Iris pigment epithelial cell (primary cell): ENCODE measurements around the gene PARP12.

Experiments
- DNase-seq: peaks from one replicate; pipeline ENCODE4 v3.0.0-alpha.2; 2011; ENCODE audit warnings: low read depth

The PARP12 gene

DNA sequence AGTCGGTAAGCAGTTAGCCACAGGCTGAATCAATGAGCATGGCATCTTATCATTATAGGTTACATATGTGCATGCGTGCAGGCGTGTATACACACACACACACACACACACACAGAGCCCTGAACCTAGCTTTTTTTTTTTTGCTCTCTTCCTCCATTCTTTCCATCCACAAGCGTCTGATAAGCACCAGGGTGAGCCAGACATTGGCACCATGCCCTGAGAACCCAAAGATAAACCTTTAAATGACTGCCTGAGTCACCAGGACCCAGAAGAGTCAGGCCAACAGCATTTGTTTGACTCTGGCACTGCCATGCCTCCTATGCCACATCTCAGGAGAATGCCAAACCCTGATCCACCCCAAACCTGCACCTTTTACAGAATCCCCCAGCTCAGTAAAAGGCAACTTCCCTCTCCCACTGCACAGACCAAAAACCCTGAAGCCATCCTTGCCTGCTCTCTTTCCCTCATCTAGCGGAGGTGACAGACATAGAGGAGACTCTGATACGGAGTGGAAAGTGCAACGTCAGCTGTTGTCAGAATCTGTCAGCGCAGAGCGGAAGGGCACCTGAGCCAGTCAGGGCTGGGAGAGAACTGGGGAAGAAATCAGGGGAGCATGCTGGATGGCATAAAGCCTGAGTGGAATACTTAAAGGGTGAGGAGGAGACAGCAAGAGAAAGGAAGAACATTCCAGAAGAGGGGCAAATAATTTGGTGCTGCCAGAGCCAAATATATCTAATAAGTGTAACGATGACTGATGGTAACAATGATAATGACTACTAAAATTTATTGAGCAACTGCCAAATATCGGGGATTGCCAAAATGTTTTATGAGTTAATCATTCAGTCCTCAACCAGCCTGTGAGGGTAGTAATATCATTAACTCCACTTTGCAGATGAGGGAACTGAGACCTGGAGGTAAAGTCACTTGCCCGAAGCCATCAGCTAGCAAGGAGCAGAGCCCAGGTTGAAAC lies 3.2 kb downstream of the PARP12 start:
- peak; percentile 93 for DNase-seq

DNA sequence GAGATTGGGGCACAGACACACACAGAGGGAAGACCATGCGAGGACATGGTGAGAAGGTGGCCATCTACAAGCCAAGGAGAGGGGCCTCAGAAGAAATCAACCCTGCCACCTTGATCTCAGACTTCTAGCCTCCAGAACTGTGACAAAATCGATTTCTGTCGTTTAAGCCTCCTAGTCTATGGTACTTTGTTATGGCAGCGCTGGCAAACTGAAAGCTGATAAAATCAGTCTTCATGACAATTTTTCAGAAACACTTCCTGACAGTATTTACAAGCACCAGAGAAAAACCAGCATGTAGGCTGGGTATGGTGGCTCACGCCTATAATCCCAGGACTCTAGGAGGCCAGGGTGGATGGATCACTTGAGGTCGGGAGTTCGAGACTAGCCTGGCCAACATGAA lies 4.2 kb downstream of the PARP12 start:
- DNase-seq = no peak

DNA sequence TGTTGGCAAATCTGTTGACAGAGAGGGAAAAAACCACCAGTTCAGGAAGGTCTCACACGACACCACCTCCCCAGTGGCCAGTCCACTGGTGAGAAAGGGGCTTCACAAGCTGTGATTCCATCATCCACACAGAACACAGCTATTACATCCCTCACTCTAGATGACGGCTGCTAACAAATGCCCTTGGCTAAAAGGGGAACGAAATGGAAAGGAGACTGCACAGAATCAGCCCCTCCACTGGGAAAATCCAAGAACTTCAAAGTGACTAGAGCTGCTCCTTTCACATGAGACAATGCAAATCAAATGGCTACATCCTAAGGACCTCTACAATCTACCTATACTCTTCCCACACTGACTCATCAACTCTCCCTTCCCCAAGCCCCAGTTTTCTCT lies 5.6 kb downstream of the PARP12 start:
- DNase-seq = no peak

DNA sequence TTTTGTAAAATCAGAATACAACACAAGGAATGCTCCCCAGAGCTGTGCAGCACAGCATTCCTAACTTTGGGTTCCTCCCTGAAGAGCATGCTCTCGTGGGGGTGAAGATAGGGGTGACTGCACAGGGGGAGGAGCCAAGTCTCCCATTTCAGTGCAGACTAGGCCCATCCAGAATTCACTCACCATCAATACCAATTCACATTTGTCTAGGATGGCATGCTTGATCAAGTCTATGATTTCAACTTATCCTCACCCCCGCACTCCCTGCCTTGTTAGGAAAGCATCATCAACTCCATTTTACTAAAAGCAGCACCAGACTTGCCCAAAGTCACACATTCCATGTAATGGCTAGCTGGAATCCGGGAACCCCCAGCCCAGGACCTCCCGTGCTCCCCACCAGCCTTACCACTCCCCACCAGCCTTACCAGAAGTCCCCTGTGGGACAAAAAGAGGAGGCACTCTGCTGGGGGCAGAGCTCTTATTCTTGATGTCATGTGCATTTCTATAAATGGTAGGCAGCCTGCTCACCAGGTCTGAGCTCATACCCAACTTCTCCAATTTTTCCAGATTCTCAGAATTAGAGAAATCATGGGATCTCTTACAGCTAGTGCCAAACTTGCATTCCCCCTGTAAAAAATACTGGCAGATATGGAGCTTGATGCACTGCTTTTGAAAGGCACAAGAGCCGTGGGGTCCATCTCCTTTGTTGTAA lies 6.2 kb downstream of the PARP12 start:
- DNase-seq = no peak

DNA sequence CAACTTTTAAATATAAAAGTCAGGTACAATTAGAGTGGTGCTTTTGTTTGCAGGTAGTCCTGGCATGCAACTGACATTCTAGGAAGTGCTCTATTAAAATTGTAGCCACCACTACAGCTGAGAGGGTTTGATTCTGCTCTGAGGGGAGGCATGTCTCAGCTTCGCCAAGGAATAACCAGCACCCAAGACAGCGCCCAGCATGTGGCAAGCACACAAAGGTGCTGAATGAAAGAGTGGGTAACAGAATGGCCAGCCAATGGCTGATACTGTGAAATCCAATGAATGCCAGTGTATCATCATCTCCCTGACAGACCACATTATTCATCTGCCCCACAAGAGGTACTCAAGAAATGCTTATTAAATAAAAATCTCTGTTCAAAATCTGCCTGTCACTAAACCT lies 6.9 kb downstream of the PARP12 start:
- no peak for DNase-seq

DNA sequence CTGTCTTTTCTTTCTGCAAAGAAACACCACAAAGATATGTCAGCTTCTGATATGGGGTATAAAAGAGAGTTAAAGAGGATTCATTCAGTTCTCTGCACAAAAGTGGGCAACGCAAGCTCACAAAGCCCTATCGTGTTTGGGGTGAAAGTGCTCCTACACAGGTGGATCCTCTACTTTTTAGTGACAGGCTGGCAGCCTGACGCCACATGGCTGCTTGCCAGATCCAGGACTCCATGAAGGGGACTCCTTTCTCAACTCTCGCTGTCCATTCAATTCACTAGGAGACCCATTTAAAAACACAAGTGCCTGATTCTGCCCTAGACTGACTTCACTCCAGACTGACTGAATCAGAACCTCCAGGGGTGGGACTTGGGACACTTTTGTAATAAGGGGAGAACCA lies 8.0 kb downstream of the PARP12 start:
- DNase-seq = no peak

DNA sequence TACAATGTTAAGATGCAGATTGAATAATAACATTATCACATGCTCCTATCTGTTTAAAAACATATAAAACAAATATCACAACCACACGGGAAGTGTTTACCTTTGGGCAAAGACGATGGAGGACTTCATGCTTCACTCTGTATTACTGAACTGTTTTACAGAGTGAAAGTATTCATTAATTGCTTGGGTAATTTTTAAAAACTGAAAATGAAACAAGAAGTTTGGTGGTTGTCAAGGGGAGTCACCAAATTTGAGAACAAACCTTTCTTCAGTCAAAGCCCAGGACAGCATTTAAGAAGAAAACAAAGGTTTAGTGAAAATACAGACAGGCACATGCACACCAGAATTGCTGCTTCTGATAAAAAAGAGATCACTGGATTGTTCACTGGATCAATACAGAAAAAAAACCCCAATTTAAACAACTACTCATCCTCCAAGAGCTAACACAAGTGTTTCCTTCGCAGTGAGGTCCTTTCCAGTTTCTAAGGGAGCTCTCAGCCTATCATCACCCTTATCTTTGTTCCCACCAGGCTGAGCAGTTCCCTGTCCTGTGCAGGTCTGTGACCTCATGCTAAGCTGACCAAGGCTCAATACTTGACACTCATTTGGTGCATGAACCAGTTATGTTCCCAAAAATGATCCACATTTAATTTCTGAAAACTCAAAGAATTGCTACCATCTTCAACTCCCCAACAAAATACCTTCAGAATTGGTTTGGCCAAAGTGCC lies 8.8 kb downstream of the PARP12 start:
- DNase-seq = no peak

DNA sequence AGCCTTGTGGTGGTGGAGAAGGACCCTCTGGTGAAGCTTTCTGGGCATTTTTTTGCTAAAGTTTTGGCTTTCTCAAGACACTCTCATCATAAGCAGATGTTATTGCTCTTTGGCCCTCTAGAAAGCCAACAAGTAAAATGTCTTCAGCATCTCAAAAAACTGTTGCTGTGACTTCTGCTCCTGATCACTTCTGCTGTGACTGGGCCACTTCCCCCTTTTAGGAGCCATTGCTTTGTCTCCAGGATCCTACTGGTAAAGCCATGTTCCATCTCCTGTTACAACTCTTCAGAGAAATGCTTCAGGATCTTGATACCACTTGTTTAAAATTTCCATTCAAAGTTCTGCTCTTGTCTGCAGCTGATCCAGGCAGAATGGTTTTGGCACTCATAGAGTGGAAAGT lies 10.9 kb downstream of the PARP12 start:
- no peak for DNase-seq

DNA sequence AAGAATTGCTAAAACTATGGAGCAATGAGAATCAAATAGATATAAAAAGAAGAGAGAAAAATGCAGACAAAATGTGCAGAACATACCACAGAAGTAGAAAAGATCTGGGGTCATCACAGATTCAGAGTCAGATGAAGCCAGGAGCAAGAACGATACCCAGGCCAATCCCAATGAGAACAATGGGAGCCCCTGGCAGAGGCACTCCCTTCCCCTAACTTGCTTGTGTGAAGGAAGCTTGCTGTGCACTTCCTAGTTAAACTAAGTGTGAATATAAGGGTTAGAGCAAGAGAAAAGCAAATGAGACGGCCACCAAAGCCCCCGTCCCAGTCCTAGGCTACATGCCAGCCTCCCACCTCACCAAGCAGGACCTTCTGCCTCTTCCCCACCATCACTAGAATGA lies 12.7 kb downstream of the PARP12 start:
- DNase-seq = no peak

DNA sequence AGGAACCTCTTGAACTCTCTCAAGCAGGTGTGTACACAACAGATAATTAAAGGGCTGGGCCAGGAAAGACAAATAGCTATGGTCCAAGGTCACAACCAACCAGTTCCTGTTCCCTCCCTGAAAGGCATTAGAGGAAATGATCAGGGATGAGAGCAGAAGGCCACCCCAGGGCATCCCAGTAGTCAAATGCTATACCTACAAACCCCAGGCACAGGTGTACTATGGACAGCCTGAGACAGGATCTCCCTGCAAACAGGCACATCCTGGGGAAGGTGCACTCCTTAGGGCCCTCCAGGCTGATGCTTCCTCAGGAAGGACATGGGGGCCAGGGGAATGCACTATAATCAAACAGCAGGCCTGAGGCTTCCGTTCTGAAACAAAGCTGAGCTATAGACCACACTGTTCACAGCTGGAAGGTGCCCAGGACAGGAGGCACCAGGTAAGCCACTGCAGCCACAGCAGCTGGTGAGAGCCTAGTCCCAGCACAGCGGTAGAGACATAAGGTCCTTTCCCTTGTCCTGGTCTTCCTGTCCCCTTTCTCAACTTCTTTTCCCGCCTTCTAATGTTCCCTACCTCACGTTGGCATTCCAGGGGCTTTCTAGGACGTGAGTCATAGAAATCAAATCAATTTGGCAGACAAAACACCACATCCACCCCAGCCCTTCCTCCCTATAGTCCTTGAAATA lies 13.3 kb downstream of the PARP12 start:
- DNase-seq = peak; percentile 30

DNA sequence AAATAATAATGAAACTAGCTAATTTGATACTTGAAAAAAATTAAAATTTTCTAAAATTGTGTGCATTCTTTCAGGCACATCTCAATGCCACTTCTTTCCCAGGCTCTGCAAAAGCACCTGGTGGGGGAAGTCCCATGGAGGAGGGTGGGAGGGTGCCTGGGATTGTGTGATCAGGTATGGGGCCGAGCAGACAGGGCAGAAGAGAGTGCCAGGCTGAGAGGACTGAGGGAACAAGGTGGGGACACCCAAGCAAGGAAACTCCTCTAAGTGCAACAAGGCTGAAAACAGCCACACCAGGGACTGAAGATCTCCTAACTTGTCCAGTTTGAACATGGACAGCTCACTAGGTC lies 13.8 kb downstream of the PARP12 start:
- DNase-seq = no peak

DNA sequence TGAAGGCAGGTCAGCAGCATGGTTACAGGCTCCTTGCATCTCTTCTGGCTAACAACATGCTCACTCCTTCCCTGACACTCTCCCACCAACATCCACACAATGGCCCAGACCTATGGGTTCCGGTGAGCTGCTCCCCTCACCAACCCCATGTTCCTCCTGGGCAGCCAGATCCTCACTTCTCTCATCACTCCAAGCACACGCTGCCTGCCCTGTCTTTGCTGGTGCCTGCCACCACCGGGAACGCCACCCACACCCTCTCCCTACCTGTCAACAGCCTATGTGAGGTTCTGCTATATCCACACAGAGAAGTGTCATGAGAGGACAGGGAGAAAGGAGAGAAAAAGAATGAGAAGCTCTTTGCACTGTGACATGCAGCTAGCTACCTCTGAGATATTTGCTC lies 14.6 kb downstream of the PARP12 start:
- no peak for DNase-seq

DNA sequence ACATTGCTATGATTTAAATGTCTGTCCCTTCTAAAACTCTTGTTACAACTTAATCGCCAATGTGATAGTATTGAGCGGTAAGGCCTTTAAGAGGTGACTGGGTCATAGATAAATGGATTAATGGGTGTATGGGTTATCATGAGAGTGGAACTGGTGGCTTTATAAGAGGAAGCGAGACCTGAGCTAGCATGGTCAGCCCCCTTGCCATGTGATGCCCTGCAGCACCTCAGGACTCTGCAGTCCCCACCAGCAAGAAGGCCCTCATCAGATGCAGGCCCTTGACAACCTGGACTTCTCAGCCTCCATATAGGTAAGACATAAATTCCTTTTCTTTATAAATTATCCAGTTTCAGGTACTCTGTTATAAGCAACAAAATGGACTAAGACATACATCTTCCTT lies 15.6 kb downstream of the PARP12 start:
- no peak for DNase-seq

DNA sequence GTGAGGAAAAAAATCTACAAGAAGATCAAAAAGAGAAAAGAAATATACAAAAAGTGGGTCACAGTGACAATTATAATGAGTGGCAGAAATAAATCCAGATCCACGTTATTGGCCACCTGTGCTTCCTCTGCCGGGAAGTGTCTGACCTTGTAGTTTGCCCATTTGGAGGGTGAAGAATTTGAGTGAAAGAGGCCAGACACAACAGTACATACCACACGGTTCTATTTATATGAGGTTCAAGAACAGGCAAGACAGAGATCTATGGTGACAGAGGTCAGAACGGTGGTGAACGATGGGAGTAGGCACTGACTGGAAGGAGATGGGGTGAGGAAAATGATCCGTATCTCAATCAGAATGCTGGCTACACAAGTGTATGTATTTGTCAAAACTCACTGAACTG lies 17.1 kb downstream of the PARP12 start:
- DNase-seq = no peak

DNA sequence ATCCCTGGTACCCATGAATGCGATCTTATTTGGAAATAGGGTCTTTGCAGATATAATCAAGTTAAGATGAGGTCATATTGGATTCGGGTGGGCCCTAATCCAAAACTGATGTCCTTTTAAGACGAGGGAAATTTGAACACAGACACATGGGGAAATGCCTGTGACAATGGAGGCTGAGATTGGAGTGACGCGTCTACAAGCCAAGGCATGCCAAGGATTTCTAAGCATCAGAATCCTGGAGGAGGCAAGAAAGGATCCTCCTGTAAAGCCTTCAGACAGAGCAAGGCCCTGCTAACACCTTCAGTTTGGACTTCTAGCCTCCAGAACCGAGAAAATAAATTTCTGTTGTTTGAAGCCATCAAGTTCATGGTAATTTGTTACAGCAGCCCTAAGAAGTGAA lies 18.5 kb downstream of the PARP12 start:
- no peak for DNase-seq

DNA sequence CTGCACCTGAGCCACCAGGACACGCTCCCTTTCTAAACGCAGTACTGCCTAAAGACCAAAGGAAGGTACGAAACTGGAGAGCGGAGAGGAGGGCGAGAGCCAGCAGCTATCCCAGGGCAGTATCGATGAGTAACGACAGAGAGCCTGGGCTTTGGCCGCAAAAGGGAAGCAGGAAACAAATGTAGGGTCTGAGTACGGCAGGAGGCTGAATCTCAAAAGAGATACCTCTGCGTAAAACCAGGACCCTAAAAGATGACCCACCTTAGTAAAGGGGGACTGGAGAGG lies 20.4 kb downstream of the PARP12 start:
- DNase-seq = no peak

DNA sequence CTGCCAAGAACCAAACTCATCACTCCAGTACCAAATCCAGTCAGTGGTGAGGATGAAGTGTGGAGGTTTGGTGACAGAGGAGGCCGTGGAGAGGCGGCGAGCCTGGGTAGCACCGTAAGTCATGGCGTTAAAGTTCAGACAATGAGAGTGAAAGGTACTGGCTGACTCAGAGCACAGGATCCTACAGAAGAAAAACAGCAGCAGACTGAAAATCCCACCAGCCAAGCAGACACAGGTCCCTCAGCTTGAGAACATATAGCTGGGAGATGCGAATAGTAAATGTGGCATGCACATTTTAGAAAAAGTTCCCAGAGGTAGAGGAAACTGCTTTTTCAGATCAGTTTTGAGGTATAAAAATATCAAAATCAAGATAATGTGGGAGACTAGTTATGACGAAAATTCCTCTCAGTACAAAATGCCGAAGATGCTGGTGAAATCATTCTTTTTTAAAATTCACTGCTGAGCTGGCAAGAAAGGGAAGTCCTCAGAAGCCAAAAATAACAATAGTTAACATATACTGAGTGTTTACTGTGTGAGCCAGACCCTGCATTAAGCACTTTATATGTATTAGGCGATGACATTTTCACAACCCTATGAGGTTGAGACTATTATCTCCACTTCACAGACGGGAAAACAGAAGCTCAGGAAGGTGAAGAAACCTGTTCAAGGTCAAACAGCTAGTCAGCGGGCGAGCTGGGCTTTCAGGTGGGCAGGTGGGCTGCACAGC lies 20.9 kb downstream of the PARP12 start:
- DNase-seq = peak; percentile 60

DNA sequence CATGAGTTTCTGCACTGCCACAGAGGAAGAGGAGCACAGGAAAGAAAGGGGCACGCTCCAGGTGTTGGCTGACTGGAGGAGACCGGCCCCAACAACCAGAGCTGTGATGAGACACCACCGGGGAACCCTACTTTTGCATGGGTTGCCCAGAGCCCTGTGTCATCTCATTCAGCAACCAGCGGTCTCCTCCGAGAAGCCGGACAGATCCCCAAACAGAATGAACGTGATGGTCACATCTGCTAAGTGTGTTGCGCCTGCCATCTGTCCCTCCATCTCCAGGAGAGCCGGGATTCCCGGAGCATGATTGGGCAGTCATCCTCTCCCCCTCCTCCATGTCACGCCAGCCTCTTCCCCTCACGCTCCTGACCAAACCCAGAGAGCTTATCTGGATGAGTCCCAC lies 22.9 kb downstream of the PARP12 start:
- DNase-seq = no peak

DNA sequence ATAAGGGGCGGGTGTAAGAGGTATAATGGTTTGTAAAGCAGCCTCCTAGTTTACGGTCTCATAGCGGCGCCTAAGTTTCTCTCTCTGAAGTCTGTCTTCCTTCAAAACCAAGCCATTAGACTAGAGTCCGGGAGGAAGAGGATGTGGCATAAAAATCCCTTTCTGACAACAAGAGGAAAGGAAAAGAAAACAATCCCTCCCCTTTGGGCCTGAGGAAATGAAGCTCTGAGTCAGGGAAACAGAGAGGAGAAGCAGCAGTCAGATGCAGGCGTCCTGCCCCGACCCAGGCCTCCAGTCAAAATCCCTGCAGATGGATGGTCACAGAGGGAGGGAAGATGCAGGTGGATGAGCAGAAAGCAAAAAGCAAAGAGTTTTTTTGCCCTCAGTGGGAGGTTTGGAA lies 23.7 kb downstream of the PARP12 start:
- DNase-seq = no peak

DNA sequence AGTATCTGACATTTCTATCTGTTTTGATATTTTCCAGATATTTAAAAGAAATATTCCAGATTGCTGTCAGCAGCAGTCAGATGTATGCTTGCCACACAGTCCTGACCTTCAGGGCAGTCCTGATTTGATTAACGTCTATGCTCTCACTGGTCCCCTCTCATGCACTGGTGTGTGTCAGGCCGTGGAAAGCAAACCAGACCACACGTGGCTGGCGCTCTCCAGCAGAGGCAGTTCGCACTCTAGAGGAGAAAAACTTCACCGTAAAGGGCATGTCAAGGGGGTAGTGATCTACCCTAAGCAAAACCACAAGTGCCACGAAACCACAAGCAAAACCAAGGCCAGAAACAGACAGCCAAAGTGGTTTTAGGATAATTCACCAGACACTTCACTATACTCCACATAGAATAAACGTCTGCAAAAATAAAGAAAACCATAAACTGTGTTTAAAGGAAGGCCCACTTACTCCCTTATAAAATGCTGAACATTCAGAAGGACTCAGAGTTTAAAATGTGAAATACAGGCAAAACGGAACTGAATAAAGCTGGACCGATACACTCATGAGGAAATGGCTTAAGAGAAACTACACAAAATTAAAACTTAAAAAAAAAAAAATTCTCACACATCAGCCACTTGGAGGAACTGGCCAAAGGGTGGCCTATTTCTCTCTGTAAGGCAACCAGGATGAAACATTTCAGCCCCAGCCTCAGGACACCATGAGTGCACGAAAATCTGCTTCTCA lies 26.4 kb downstream of the PARP12 start:
- DNase-seq = no peak
